Activated CD8-positive, alpha-beta T cell treated with anti-CD3 and anti-CD28 coated beads, Interleukin-2, amount 10 ng/mL, durations not matched to agents 7 days and 5 days (primary cell): ENCODE data around the gene HPD. TPM values are rescaled to one million over a fixed set of nuclear protein-coding genes. Genes with fewer than 3 reads are reported as not detected.

ENCODE experiments used
- ATAC-seq: fragments of 150-1000 bp; cut with Tn5 transposase; one replicate; pipeline ENCODE4 v1.10.0; 2021; ENCODE audit warnings: moderate library complexity
- CTCF ChIA-PET: fragments of 350-600 bp; sonication (Branson Sonifier 250); formaldehyde crosslinking; loops from one replicate; lab custom pipeline; 2021; ENCODE audit warnings: antibody characterized with exemption; lab: Charles Lee
- POLR2A ChIA-PET: fragments of 350-600 bp; sonication (Branson Sonifier 250); formaldehyde crosslinking; loops from one replicate; lab custom pipeline; 2021; ENCODE audit warnings: antibody characterized with exemption; lab: Charles Lee
- DNase-seq: peaks from one replicate; pipeline ENCODE4 v3.0.0-alpha.2; 2020
- H3K27ac Mint-ChIP-seq: one replicate; pipeline ENCODE4 v1.8.0; 2021; ENCODE audit warnings: mild to moderate bottlenecking, mixed read lengths
- H3K27me3 Mint-ChIP-seq: one replicate; pipeline ENCODE4 v1.8.0; 2021; ENCODE audit warnings: low read depth, mixed read lengths
- H3K36me3 Mint-ChIP-seq: one replicate; pipeline ENCODE4 v1.8.0; 2021; ENCODE audit warnings: low read depth, mixed read lengths
- H3K4me1 Mint-ChIP-seq: one replicate; pipeline ENCODE4 v1.8.0; 2021; ENCODE audit warnings: low read depth, mixed read lengths
- H3K4me3 Mint-ChIP-seq: one replicate; pipeline ENCODE4 v1.8.0; 2021; ENCODE audit warnings: mild to moderate bottlenecking, mixed read lengths
- H3K9me3 Mint-ChIP-seq: one replicate; pipeline ENCODE4 v1.8.0; 2022; ENCODE audit warnings: mixed read lengths; ENCODE audit not compliant: insufficient read depth
- total RNA-seq, 2 experiments: library from RNA; stranded (reverse); gene quantifications; one replicate each; pipeline ENCODE4 v1.2.3, GENCODE V29; 2021

HPD gene
- total RNA-seq, 2 experiments from 2014 or later = not detected

DNA sequence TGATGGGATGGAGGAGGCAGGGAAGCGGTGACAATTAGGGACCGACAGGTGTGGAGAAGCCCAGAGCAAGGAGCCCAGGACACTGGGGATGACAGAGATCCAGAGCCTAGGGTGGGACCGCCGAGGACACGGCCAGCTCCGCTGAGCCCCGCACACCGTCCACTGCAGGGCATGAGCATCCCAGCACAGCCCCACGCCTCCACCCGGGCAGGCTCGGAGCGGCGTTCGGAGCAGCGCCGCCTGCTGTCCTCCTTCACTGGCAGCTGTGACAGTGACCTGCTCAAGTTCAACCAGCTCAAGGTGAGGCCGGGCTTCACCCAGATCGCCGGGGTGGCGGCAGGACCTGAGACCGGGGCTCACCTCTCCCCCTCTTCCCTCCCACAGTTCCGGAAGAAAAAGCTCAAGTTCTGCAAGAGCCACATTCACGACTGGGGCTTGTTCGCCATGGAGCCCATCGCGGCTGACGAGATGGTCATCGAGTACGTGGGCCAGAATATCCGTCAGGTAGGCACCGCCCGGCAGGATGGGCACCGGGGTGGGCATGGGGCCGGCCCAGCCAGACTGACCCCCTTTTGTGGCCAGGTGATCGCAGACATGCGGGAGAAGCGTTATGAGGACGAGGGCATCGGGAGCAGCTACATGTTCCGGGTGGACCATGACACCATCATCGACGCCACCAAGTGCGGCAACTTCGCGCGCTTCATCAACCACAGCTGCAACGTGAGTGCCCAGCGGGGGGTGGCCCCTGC, 31.1 kb downstream of the HPD start:
- Mint-ChIP-seq H3K9me3 (no peaks in the 10 kb centered on the region), H3K27ac (no peak overlapping the region), H3K27me3 (no peaks in the 10 kb centered on the region), H3K4me1 (no peaks in the 10 kb centered on the region), H3K4me3 (no peak overlapping the region), H3K36me3 (peaks cover 62% of the 10 kb centered on the region)
- DNase-seq (no peak), ATAC-seq (no peak)
- CTCF ChIA-PET = interaction anchor here (0.8 to 1.9 kb wide), 3 partner anchors 10 to 61 kb away, joined by 3 to 8 read pairs (median 3); partner anchors contain the start of genes PSMD9 and RHOF
- POLR2A ChIA-PET = interaction anchor here (0.9 kb wide), 1 partner anchor 11 kb away, joined by 3 read pairs; no protein-coding TSS in a partner anchor

DNA sequence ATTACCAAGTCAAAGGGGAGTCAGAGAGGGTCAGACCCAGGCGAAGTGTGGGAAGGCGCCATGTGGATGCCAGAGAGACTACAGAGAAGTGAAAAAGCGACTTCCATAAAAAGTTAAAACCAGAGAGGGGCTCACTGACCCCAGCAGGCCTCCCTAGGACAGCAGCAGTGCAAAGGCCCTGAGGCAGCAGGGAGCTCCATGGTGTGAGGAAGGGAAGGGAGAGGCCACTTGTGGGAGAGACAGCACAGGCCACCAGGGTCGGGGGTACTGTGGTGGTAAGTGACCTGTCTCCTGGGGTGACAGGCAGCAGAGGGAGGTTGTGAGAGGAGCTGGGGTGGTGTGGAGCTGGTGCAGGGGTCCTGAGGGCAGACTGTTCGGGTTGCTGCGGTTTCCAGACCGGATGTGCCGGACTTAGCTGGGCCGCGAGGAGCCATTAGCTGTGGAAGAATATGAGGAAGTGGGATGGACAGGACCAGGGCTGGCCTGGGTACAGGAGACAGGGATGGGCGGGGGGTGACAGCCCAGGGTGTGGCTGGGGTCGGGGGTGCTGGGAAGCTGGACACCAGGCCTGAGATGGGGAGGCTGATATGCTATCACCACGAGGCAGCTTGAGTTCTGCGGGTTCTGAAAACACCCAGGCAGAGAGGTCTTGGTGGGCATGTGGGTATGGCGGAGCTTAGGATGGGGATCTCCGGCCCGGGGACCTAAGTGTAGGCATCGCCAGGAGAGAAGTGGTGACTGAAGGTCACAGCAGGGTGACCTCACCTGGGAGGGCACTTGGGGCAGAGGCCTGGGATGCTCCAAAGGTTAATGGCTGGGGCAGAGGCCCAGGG, 32.1 kb downstream of the HPD start:
- Mint-ChIP-seq H3K36me3 (peaks cover 59% of the 10 kb centered on the region), H3K27me3 (no peaks in the 10 kb centered on the region), H3K27ac (no peak overlapping the region), H3K9me3 (no peaks in the 10 kb centered on the region), H3K4me1 (no peaks in the 10 kb centered on the region), H3K4me3 (no peak overlapping the region)
- DNase-seq (no peak), ATAC-seq (no peak)
- CTCF ChIA-PET = interaction anchor here (0.6 kb wide), 1 partner anchor 32 kb away, joined by 3 read pairs; the partner anchor contains the start of gene RHOF
- POLR2A ChIA-PET = interaction anchor here (0.9 kb wide), 1 partner anchor 12 kb away, joined by 3 read pairs; no protein-coding TSS in a partner anchor

GRCh38 chr12:121825041-121825523, 33.6 kb downstream of the HPD start:
- H3K4me3 Mint-ChIP-seq = no peak overlapping the region
- ATAC-seq (no peak), DNase-seq (no peak)
- H3K9me3 Mint-ChIP-seq = no peaks in the 10 kb centered on the region
- no peaks in the 10 kb centered on the region for H3K27me3 Mint-ChIP-seq
- no peak overlapping the region for H3K27ac Mint-ChIP-seq
- H3K4me1 Mint-ChIP-seq = no peaks in the 10 kb centered on the region
- POLR2A ChIA-PET = interaction anchor here (1.6 kb wide), 1 partner anchor 29 kb away, joined by 11 read pairs; no protein-coding TSS in a partner anchor
- H3K36me3 Mint-ChIP-seq = peaks cover 56% of the 10 kb centered on the region
- CTCF ChIA-PET = interaction anchor here (1.5 kb wide), 1 partner anchor 30 kb away, joined by 7 read pairs; no protein-coding TSS in a partner anchor

DNA sequence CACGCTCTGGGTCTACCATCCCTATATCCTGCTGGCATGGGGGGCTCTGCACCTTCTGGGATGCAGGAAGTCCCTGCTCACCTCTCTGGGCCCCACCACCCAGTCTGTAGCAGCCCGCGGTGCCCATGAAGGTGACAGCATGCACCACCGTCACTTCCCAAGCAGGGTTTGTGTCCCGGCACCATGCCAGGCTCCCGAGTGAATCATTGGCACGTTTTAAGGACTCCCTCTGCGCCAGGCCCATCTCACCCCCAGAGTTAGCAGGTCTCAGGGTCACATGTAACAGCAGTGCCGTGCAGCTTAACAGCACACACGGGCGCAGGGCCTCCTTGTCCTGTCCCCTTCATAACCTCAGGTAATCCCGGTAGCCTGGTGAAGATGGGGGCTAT, 34.9 kb downstream of the HPD start:
- Mint-ChIP-seq H3K27ac (no peak overlapping the region), H3K36me3 (peaks cover 54% of the 10 kb centered on the region), H3K4me1 (no peaks in the 10 kb centered on the region), H3K27me3 (no peaks in the 10 kb centered on the region), H3K9me3 (no peaks in the 10 kb centered on the region), H3K4me3 (no peak overlapping the region)
- CTCF ChIA-PET = interaction anchor here (0.8 kb wide), 1 partner anchor 29 kb away, joined by 3 read pairs; no protein-coding TSS in a partner anchor
- ATAC-seq (no peak), DNase-seq (no peak)
- POLR2A ChIA-PET = interaction anchor here (1.6 kb wide), 1 partner anchor 28 kb away, joined by 11 read pairs; no protein-coding TSS in a partner anchor

DNA sequence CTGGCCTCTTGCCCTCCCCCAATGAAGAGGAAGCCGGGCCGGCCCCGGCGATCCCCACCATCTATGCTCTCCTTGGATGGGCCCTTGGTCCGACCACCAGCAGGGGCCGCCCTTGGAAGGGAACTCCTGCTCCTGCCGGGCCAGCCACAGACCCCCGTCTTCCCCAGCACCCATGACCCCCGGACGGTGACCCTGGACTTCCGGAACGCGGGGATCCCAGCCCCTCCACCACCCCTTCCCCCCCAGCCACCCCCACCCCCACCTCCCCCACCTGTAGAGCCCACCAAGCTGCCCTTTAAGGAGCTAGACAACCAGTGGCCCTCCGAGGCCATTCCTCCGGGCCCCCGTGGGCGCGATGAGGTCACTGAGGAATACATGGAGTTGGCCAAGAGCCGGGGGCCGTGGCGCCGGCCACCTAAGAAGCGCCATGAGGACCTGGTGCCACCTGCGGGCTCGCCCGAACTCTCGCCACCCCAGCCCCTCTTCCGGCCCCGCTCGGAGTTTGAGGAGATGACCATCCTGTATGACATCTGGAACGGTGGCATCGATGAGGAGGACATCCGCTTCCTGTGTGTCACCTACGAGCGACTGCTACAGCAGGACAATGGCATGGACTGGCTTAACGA, 35.4 kb downstream of the HPD start:
- POLR2A ChIA-PET = interaction anchor here (1.6 kb wide), 1 partner anchor 28 kb away, joined by 11 read pairs; no protein-coding TSS in a partner anchor
- Mint-ChIP-seq H3K27ac (no peak overlapping the region), H3K4me1 (no peaks in the 10 kb centered on the region), H3K4me3 (no peak overlapping the region), H3K36me3 (peaks cover 50% of the 10 kb centered on the region), H3K9me3 (no peaks in the 10 kb centered on the region), H3K27me3 (no peaks in the 10 kb centered on the region)
- ATAC-seq (no peak), DNase-seq (no peak)
- CTCF ChIA-PET = interaction anchor here (0.8 kb wide), 1 partner anchor 29 kb away, joined by 3 read pairs; no protein-coding TSS in a partner anchor

- ATAC-seq = no peak
- ChIA-PET CTCF (interaction anchor here (0.6 kb wide), 1 partner anchor 28 kb away, joined by 3 read pairs; no protein-coding TSS in a partner anchor), POLR2A (no interaction called here)
- Mint-ChIP-seq H3K4me1 (no peaks in the 10 kb centered on the region), H3K9me3 (no peaks in the 10 kb centered on the region), H3K36me3 (peaks cover 55% of the 10 kb centered on the region), H3K4me3 (no peak overlapping the region), H3K27ac (no peak overlapping the region), H3K27me3 (no peaks in the 10 kb centered on the region)
- DNase-seq = no peak
These were observed 36.1 kb downstream of the HPD start for GRCh38 chr12:121822393-121823100.

DNA sequence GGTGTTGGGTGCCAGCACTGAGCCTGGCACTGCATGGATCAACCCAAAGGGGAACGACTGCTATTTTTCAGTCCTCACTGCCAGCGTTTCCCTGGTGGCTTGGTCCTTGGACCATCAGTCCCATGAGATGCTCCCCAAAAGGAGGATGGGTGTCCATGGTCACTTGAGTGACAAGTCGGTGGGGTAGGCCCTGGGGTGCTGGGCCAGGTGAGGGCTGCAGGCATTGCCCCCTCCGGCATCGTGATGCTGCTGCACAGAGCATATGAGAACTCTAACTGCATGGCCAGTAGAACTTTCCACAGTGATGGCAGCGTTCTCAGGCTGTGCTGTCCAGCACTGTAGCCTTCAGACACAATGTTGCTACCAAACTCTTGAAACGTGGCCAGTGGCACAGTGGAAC, 38.6 kb downstream of the HPD start:
- Mint-ChIP-seq H3K4me1 (peaks cover 3% of the 10 kb centered on the region), H3K27ac (no peak overlapping the region), H3K4me3 (no peak overlapping the region), H3K36me3 (peaks cover 55% of the 10 kb centered on the region), H3K9me3 (no peaks in the 10 kb centered on the region), H3K27me3 (no peaks in the 10 kb centered on the region)
- ATAC-seq (no peak), DNase-seq (no peak)
- POLR2A ChIA-PET = no interaction called here
- CTCF ChIA-PET = interaction anchor here (2.0 kb wide), 1 partner anchor 25 kb away, joined by 11 read pairs; the partner anchor contains the start of gene RHOF

- no peaks in the 10 kb centered on the region for H3K27me3 Mint-ChIP-seq
- peaks cover 56% of the 10 kb centered on the region for H3K36me3 Mint-ChIP-seq
- ChIA-PET POLR2A (no interaction called here), CTCF (interaction anchor here (1.0 to 2.0 kb wide), 2 partner anchors 24 kb away, joined by 3 to 11 read pairs; partner anchors contain the start of gene RHOF)
- ATAC-seq (no peak), DNase-seq (no peak)
- no peaks in the 10 kb centered on the region for H3K9me3 Mint-ChIP-seq
- H3K4me3 Mint-ChIP-seq = no peak overlapping the region
- H3K4me1 Mint-ChIP-seq = peaks cover 3% of the 10 kb centered on the region
- H3K27ac Mint-ChIP-seq = no peak overlapping the region
These were observed 39.3 kb downstream of the HPD start for GRCh38 chr12:121819212-121819949.

DNA sequence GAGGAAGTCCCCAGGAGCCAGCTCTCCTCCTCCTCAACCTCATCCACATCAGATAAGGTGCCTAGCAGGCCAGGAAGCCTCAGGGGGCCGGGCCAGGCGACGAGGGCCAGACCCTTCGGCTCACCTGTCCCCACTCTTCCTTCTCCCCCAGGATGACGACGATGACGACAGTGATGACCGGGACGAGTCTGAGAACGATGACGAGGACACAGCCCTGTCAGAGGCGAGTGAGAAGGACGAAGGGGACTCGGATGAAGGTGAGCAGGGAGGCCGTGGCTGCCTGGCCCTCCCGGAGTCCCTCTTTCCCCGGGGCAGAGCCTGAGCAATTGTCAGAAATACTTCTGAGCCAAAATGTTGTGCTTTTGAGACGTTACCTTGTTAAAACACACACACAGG, 41.0 kb downstream of the HPD start:
- DNase-seq = no peak
- H3K27ac Mint-ChIP-seq = no peak overlapping the region
- ChIA-PET CTCF (no interaction called here), POLR2A (interaction anchor here (1.1 kb wide), 1 partner anchor 11 kb away, joined by 3 read pairs; no protein-coding TSS in a partner anchor)
- peaks cover 14% of the 10 kb centered on the region for H3K4me1 Mint-ChIP-seq
- no peaks in the 10 kb centered on the region for H3K27me3 Mint-ChIP-seq
- ATAC-seq = no peak
- H3K36me3 Mint-ChIP-seq = peaks cover 62% of the 10 kb centered on the region
- no peak overlapping the region for H3K4me3 Mint-ChIP-seq
- no peaks in the 10 kb centered on the region for H3K9me3 Mint-ChIP-seq
